ENCODE data around the gene TMEM121.
"Not testable (repeated sequence)": the region's sequence is repeated elsewhere in the genome, so short reads cannot be mapped to it uniquely, and the experiment has no call there.

The TMEM121 gene

GRCh38 chr14:105528586-105529318 is 2.4 kb downstream of the TMEM121 start:
- DNase-seq: peak; percentile 78

GRCh38 chr14:105529319-105529568 is 2.9 kb downstream of the TMEM121 start:
- no peak for DNase-seq

- peak; percentile 65 for DNase-seq
Observed at GRCh38 chr14:105529569-105530284, 3.3 kb downstream of the TMEM121 start.

GRCh38 chr14:105530285-105531087 is 4.1 kb downstream of the TMEM121 start:
- DNase-seq: no peak

GRCh38 chr14:105531088-105531893 is 4.9 kb downstream of the TMEM121 start:
- no peak for DNase-seq

DNA sequence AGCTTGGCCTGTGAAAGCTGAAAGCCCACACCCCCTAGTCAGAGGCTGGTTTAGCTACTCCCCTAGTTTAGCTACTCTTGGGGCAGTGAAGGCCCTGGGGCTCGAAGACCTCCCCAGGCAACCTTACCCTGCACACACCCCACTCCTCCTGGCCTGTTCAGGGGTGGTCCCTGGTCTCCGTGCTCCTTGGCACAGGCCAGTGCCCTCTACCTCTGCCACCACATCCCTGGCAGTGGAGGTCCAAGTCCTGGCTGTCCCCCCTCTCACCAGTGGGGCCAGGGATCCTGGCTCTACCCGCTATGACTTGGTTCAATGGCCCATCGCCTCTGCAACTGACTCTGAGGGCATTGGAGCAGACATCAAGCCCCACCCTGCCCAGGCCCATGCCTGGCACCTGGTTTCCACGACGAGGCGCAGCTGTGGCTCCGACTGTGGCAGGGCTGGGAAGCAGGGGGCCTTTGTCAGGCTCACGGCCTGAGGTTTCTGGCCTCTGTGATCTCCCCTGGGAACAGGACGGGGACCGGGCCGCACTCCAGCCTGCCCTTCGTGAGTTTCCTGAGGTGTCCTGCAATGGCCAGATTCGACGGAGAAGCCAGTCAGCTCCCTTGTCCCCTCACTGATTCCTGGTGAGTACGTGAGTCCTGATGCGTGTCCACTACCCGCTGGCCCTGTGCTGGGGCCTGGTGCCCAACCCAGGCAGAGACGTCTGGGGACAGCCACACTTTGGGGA is 5.7 kb downstream of the TMEM121 start:
- no peak for DNase-seq

GRCh38 chr14:105532735-105533141 is 6.4 kb downstream of the TMEM121 start:
- no peak for DNase-seq

DNA sequence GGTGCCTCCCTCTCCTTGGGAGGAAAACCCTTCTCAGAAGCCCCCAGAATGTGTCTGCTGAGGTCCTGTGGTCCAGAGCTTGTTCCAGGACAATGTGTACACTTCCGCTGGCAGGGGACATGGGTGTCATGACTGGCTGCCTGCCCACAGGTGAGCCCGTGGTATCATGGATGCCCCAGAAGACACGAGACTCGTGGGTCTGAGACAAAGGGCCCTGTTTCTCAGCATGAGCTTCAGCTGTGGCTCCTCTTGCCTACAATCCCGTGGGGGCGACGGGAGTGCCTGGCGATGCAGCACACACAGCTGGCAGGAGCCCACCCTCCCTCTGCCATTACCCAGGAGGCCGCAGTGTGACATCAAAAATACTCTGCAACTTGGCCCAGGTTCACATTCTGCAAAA is 7.0 kb downstream of the TMEM121 start:
- no peak for DNase-seq

DNA sequence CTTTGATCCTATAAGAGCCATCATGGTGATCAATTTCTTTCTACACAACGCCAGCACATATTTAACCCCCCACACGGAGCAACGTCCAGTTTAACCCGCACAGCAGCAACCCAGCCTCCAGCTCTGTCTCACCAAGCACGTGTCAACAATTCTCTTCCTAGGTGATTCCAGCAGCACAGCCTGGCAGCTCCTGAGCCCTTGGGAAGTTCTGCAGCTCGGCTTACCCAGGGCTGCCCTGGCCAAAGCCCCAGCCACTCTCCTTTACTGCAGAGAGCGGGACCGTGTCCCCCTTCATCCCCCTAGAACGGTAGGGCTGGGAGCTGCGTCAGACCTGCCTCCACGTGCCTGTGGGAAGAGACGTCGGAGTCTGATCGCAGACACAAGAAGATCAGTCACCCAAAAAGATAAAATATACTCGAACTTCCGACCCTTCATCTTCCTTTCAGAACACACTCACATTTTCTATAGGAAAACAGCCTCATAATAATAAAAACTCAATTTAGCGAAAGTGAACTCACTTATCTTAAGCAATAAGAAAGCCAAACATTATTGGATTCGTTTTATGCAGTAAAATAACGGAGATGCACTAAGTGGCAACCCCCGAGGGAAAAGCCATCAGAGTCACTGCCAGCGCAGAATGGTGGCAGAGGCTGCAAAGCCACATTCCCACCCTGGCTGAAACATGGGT is 7.6 kb downstream of the TMEM121 start:
- DNase-seq: no peak

DNA sequence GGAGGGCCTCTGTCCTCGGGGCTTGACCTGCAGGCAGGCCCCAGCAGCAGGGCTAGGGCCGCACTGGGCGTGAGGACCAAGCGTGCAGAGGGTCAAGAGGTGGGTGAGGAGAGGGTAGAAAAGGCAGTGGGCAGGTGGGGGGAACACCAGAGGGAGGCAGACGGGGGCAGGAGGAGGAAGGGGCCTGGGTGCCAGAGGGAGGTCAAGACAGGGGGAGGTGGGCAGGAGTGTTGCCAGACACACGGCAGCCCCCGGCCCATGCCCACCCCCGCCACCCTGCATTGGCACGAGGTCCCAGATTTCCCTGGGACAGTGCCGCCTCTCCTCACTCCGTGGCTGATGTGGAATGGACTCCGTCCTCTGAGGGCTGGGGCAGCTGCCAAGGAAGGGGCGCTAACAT is 8.2 kb downstream of the TMEM121 start:
- DNase-seq: no peak

GRCh38 chr14:105536051-105536450 is 9.7 kb downstream of the TMEM121 start:
- DNase-seq: no peak

DNA sequence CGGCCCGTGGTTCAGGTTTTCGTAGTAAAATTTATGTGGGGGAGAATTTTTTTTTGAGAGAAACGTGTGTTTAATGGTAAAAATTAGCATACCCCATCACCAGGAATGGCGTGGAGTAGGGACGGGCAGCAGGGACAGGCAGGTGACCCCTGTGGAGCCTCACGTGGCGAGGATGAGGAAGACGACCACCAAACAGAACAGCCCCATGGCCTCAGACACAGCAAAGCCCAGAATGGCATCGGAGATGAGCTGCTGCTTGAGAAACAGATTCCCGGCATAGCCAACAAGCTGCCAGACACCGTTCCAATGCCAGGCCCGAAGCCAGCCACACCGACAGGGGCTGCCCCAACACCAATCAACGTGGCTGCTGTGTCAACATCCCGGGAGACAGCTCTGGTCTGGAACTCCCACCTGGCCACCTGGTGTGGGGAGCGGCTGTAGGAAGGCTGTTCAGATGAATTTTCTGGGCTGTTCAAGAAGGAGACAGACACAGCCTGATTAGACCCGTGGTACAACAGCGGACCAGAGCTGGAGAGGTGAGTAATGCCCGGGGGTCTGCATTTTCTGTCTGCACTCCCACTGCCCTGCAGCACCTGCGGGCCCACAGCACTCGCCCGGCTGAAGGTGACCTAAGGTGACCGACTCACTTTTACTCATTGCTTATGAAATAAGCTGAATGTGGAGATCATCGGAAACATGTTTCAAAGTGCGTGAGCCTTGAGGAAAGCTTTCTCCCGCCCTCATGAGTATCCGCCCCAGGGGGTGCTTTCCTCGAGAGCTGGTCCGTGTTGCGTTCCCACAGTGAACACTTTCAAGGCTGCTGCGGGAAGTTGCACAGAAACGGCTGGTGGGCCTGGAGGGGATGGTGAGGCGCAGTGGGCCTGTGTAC is 10.6 kb downstream of the TMEM121 start:
- no peak for DNase-seq

- DNase-seq: peak; percentile 71
Observed at GRCh38 chr14:105537580-105538474, 11.4 kb downstream of the TMEM121 start.

DNA sequence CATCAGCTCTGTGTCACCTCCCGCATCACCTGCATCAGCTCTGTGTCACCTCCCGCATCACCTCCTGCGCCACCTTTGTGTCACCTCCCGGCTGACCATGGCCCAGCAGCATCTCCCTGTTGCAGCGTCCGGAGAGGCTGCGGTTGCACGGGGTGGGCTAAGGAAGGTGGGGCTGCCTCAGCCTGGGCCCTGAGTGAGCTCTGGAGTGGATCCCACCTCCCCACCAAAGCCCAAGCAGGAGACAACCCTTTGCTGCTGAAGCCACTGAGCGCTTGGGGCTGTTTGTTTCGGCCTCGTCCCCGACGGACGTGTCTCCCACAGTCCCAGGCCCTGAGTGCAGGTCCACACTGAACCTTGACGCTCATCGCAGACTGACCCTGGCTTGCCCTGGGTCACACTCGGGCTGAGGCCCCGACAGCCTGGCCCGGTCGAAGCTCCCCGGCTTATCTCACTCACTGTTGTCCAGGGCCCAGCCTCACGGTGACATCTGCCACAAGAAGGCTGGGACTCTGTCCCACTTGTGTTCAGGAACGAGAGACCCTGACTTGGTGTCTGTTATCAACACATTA is 12.2 kb downstream of the TMEM121 start:
- DNase-seq: no peak

DNA sequence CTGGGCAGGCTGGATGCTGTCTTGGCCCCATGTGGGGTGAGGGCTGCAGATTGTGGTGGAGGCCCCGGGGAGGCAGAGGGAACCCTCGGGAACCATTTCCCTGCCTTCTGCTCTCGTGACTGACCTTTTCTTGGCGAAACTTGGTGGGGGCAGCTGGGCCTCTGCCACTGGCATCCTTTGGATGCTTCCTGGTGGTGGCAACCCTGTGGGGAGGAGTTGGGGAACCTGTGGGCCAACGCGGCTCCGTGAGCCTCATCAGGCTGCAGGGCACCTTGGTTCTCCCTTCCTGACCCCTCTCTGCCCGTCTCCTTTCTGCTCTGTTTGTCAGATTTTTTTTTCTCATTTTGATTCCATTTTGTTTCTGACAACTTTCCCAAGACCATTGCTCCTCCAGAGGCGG is 14.4 kb downstream of the TMEM121 start:
- no peak for DNase-seq

DNA sequence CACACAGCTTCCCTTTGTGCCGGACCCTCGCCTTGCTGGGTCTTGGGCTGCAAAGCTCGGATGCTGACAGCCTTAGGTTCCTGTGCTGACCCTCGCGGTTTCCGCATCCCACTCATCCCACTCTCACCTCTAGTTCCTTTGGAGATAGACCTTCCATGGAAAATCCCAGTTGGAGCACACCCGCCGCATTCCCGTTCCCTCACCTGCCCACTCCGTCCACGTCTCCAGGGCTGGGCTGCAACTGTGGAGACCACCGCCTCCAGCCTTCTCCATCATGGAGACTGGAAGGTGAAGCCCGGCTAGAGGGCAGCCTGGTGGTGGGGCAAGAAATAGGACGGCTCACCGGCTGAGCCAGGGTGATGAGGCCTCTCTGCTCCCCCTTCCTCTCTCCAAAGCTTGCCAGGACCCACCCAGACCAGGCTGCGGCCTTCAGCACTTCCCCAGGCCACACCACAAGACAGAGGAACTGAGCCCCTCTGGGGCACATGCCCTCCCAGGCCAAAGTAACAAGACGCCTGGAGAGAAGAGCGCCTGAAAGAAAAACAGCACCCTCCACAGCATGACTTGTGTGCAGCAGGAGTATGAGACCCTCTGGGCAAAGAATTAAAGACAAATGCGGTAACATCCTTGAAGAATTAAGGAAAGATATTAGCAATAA is 15.0 kb downstream of the TMEM121 start:
- DNase-seq: no peak

- not testable (repeated sequence) for DNase-seq
Observed at GRCh38 chr14:105545676-105546075, 19.3 kb downstream of the TMEM121 start.

- not testable (repeated sequence) for DNase-seq
Observed at GRCh38 chr14:105546410-105546809, 20.0 kb downstream of the TMEM121 start.

- not testable (repeated sequence) for DNase-seq
Observed at GRCh38 chr14:105547072-105547471, 20.7 kb downstream of the TMEM121 start.
